HG03045 (cell line): ENCODE results near the gene PSIP1.
A peak's percentile ranks its signal among the peaks of the same experiment; 100 is the strongest.
"Not testable (repeated sequence)": the region's sequence is repeated elsewhere in the genome, so short reads cannot be mapped to it uniquely, and the experiment has no call there.

ENCODE experiments used
- ATAC-seq: cut with Tn5 transposase; IDR thresholded peaks from one replicate; pipeline ENCODE4 v1.9.1; 2021; ENCODE audit warnings: mild to moderate bottlenecking, moderate library complexity; ENCODE audit not compliant: unreplicated experiment

Gene PSIP1

DNA sequence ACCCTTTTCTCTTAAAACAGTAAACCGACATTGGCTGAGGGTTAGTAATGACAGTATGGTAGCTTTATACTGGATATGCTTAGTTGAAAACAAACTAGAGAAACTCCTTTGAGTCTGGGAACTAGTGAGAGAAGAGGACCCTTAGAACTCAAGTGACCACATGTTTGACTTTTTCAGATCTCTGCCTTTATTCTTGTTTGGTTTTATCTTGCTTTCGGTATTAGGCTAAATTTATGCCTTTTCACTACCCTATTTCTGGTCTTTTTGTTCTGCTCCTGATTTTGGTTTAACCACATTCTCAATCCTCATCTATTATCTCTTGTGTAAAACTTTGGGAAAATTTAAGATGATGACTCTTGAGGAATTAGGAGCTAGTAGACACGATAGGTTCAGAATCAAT is 77.1 kb downstream of the PSIP1 start:
- ATAC-seq, result no peak

DNA sequence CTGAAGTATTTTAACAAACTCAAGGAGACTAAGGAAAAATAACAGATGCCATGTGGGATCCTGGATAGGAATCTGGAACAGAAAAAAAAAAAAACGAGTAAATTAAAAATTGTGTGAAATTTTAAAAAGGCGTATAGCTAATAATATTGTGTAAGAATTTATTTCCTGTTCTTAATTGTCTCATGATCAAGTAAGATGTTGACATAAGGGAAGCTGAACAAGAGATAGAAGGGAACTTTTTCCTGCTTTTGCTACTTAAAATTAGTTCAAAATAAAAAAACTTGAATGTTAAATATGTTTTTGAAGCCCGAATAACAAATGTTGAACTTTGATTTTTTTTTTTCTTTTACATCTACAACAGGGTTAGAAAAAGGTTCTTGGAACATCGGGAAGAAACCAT is 77.6 kb downstream of the PSIP1 start:
- ATAC-seq, result no peak

DNA sequence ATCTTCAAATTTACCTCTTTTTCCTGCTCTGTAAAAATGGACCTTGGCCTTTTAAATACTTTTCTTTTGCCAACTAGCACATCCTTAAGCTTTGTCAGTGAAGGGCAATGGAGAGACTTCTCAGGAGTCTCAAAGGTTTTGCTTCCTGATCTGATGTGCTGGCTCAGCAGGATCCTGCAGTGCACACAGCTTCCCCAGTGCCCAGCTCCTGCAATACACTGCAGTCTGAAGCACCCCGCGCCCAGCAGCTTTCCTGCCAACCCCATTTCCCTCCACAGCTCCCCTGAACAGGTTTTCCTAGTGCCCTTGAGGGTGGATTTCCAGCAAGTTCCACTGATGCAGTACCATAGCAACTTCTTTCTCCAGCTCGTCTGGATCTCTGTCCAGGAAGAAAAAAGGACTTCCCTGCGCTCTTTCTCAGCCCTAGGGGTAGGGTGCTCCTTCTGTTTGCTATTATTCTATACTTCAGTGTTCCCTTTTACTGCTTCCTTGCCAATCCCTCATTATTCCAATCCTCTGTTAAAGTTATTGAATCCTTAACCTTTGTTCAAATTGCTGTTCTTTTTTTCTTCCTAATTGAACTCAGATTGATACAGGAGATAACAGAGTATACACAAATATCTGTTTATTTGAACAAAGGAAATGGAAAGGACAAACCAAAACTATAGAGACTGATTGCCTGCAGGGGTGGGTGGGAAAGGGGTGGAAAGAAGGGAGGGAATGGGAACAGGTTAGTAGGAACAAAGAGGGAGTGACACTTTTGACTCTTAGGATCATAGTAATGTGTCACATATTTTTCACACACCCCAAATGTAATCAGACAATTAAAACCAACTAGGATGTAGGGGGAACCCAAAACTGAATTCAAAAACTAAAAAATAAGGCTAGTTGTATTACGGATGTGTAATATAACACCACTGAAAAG is 79.6 kb downstream of the PSIP1 start:
- ATAC-seq, result no peak

DNA sequence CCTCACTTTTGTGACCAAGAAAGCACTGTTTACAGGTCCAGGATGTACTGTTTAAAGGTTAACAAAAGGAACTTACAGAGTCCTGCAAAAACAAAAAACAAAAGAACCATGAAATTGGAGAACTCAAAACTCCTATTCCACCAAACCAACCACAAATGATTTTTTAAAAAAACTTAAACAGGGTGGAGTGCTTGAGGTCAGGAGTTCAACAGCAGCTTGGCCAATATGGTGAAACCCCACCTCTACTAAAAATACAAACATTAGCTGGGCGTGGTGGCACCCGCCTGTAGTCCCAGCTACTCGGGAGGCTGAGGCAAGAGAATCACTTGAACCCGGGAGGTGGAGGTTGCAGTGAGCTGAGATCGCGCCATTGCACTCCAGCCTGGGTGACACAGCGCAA is 83.1 kb downstream of the PSIP1 start:
- not testable (repeated sequence) for ATAC-seq

DNA sequence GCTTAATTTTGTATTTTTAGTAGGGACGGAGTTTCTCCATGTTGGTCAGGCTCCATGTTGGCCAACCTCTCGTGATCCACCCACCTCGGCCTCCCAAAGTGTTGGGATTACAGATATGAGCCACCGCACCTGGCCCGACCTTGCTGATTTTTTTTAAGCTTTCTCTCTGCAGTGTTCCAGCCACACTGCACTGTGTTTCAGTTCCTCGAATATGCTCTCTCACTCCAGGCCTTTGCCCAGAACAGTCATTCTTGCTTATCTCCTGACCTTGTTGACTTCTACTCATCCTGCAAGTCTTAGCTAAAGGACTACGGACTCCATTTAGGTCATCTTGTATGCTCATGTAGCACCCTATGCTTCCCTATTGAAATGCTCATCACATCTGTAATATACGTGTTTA is 84.8 kb downstream of the PSIP1 start:
- ATAC-seq, result peak; percentile 36

DNA sequence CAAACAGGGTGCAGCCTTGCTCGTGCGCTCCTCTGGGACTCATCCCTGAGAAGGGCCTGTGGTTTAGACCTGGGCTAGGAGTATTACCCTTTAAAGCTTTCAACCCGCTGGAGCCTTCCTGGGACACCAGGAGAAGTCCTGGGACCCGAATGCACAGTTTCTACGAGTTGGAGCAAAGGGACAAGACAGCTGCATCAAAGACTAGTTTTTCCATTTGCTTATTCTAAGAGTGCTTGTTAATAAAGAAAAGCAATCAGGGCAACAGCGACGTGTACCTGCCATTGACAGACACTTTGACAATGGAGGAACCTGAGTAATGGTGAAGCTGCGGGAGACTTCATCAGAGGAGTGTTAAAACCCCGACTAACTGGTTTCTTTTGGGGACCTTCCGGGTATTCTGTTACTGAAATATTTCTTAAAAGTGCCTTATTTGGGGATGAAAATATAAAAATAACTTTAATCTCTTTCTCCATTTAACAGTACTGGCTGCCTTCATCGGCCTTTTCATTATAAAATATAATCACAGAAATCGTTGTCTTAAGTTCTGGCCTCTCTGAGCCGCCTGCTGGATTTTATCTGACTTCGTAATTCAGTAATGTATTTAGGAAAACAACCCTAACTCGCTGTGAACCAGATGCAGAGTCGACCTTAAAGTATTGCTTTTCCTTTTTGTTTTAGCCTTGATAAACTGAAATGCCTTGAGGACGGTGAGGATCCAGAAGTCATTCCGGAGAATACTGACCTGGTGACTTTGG is 87.4 kb downstream of the PSIP1 start:
- no peak for ATAC-seq

DNA sequence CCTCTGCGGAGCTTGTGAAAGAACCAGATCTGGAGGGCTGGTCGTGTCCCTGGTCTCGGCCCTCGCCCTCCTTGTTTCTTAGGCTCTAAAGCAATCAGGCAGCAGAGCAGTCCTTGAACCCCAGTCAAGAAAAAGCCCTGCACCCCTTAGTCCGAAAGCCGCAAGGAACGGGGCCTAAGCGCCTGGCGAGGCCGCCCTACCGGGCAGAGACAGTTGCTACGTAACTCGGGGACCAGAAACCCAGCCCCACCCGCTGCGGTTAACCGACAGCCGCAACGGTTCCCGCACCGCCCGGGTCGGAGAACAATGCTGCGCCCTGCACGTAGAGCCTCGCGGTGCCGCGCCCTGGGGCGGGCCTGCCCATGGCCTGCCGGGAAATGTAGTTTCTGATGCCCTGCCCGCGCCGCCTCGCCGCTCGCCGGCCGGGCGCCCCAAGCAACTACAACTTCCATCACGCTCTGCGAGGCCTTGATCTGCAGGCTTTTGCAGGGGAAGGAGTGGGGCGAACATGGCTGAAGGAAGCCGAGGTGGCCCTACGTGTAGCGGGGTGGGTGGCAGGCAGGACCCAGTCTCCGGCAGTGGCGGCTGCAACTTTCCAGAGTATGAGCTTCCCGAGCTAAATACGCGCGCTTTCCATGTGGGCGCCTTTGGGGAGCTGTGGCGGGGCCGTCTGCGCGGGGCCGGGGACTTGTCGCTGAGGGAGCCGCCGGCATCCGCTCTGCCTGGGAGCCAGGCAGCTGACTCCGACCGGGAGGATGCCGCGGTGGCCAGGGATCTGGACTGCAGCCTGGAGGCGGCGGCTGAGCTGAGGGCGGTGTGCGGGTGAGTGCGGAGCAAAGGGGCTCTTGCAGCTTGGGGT is 88.2 kb downstream of the PSIP1 start, which contains the start of gene SNAPC3:
Gene SNAPC3, plus strand, starts transcription at position 505 of the 859 bp plus-strand sequence. Its CDS starts 4 bp downstream, at position 509.
- peak; percentile 97 for ATAC-seq

DNA sequence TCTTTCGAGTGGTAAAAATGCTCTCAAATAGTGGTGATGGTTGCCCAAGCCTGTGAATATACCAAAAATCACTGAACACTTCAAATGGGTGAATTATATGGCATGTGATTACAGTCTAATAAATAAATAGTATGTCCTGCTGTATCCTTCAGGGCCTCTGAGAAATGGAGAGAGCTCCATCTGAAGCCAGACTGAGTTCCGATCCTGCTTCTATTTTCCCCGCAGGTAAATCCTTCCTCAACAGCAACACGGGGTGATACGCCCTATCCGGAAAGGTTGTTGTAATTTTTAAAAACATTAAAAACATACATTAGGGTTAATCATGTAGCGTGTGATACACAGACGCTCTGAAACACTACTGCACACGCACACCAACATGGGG is 88.8 kb downstream of the PSIP1 start:
- ATAC-seq, result no peak

DNA sequence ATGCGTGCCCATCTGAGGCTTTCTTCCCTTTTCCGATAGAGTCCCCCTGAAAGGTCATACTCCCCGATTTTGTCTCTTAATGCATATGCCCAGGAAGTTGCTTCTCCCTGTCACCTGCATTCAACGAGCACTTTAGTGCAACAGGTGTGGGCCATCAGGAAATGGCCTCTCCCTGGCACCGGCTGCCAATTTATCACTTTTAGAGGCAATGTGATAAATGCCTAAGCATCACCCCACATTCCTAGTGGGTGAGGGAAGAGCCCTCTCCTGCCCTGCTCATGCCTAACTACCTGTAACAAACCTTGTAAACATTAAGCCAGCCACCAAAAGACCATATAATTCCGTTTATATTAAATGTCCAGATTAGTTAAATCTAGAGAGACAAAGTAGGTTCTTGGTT is 89.2 kb downstream of the PSIP1 start:
- no peak for ATAC-seq

DNA sequence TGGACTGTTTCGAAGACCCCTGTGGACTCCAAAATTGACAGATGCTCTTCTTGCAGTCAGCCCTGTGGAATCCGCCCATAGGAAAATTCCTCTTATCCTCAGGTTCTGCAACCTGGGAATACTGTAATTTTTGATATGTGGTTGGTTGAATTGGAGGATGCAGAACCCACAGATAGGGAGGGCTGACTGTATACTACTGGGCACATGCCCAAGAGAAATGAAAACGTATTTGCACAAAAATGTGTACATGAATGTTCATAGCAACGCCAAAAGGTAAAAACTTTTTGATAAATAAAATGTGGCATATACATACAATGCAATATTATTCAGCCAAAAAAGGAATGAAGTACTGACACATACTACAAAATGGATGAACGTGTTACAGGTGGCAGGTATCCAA is 90.0 kb downstream of the PSIP1 start:
- ATAC-seq, result no peak

DNA sequence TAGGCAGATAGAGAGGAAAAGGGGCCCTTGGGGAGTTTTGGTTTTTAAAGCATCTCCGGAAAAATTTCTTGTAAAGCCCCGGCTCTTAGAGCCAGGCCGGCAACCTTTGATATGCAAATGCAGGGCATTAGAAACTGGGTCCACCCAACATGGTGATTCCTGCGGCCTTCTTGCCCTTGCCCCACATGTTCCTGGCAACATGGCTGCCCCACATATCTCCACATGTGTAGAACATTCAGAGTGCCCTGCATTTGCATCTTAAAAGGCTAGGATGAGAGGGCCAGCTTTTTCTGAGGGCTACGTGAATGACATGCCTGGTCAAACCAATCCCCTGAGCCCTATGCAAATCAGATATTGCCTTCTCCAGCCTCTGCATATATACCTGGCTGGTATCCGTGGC is 93.1 kb downstream of the PSIP1 start:
- no peak for ATAC-seq

DNA sequence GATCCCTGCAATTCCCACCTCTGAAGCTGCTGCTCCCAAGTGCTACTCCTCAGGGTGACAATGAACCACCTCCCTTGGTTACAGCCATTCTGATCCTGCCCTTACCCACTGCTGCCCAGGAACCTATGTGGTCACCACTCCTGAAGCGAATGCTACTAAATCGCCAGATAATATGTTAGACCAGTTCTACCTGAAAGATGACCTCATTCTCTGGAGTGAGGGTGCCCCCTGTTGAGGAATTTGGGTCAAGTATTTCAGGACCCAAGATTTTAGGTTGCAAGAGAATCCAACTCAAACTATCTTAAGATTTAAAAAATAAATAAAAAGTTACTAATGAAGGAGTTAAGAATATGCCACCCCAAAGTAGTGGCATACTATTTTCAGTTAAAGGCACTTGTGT is 93.9 kb downstream of the PSIP1 start:
- no peak for ATAC-seq
